Astrocyte of the spinal cord (primary cell): ENCODE measurements around the gene CRY2.
"Not testable (repeated sequence)": the region's sequence is repeated elsewhere in the genome, so short reads cannot be mapped to it uniquely, and the experiment has no call there.

Experiments
- DNase-seq: peaks from one replicate; pipeline ENCODE4 v3.0.0; 2011; ENCODE audit warnings: low read depth, low spot score
- H3K4me3 ChIP-seq: 2 replicates; pipeline ENCODE4 v1.5.1; 2011; ENCODE audit warnings: low read depth, mild to moderate bottlenecking, low read length, moderate library complexity
- in situ Hi-C: cut with HindIII; loops from 2 replicates; pipeline ENCODE4 v1.10.0; 2017; ENCODE audit warnings: low sequenced_read_pairs
- TF ChIP-seq, protein P1 (sequence below): IDR thresholded peaks from 2 replicates; pipeline ENCODE4 v1.5.1; 2012; ENCODE audit warnings: low read depth, mild to moderate bottlenecking, low read length, inconsistent platforms

CRY2 gene

DNA sequence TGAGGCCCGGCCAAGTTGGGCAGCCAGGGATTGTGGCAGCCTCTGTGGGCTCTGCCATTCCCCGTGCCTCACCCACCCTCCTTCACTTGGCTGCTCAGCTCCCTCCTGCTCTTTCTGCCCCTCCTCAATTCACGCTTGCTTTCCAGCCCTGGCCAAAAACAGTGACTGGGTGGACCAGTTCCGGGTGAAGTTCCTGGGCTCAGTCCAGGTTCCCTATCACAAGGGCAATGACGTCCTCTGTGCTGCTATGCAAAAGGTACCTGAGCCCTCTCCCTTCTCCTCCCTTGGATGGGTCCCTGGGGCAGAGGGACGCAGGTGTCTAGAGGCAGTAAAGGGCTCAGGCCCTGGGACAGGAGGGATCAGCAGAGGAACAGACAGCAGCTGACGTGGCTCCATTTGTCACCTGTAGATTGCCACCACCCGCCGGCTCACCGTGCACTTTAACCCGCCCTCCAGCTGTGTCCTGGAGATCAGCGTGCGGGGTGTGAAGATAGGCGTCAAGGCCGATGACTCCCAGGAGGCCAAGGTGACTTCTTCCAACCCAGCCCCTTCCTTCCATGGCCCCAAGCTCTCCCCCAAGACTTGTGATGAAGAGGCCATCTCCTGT is 57.1 kb downstream of the CRY2 start:
- in situ Hi-C loops: no loop called here
- H3K4me3 ChIP-seq: no peak overlapping the region
- no peak for DNase-seq
- TF ChIP-seq, protein P1, sequence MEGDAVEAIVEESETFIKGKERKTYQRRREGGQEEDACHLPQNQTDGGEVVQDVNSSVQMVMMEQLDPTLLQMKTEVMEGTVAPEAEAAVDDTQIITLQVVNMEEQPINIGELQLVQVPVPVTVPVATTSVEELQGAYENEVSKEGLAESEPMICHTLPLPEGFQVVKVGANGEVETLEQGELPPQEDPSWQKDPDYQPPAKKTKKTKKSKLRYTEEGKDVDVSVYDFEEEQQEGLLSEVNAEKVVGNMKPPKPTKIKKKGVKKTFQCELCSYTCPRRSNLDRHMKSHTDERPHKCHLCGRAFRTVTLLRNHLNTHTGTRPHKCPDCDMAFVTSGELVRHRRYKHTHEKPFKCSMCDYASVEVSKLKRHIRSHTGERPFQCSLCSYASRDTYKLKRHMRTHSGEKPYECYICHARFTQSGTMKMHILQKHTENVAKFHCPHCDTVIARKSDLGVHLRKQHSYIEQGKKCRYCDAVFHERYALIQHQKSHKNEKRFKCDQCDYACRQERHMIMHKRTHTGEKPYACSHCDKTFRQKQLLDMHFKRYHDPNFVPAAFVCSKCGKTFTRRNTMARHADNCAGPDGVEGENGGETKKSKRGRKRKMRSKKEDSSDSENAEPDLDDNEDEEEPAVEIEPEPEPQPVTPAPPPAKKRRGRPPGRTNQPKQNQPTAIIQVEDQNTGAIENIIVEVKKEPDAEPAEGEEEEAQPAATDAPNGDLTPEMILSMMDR: no peak

DNA sequence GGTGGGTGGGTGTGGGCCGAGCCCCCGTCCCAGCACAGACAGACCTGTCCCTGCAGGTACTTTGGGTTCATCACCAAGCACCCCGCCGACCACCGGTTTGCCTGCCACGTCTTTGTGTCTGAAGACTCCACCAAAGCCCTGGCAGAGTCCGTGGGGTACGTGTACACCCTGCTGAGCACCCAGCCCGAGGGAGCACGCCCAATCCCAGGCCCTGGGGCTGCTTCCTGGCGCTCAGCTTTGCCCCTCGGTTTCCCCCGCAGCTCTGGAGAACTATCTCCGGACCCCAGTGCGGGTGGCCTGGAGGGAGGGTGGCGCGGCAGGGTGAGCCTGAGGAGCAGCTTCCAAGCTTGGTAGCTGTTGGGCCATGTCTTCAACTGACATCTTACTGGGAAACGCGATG is 57.8 kb downstream of the CRY2 start:
- in situ Hi-C loops: no loop called here
- TF ChIP-seq, protein P1: no peak
- H3K4me3 ChIP-seq: no peak overlapping the region
- no peak for DNase-seq

DNA sequence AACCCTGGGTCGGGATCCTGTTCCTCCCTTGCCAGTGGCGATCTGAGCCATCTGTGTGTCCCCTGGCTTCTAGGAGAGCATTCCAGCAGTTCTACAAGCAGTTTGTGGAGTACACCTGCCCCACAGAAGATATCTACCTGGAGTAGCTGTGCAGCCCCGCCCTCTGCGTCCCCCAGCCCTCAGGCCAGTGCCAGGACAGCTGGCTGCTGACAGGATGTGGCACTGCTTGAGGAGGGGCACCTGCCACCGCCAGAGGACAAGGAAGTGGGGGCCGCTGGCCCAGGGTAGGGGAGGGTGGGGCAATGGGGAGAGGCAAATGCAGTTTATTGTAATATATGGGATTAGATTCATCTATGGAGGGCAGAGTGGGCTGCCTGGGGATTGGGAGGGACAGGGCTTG is 58.3 kb downstream of the CRY2 start:
- H3K4me3 ChIP-seq, DNase-seq, in situ Hi-C loops: not testable (repeated sequence)

- in situ Hi-C loops: no loop called here
- TF ChIP-seq, protein P1: no peak
- DNase-seq: no peak
- no peak overlapping the region for H3K4me3 ChIP-seq
These were observed 58.9 kb downstream of the CRY2 start for GRCh38 chr11:45906096-45906682.

GRCh38 chr11:45906965-45907611 is 59.8 kb downstream of the CRY2 start, which contains the start of gene FREY1:
TSS of gene FREY1 (minus strand) at chr11:45907271. CDS start at chr11:45907245, 26 bp downstream.
- TF ChIP-seq, protein P1: no peak
- DNase-seq: no peak
- no peak within 1 kb of the TSS for H3K4me3 ChIP-seq
- in situ Hi-C loops: no loop called here

- TF ChIP-seq, protein P1: no peak
- DNase-seq: no peak
- in situ Hi-C loops: no loop called here
- no peak overlapping the region for H3K4me3 ChIP-seq
These were observed 60.7 kb downstream of the CRY2 start for GRCh38 chr11:45907911-45908370.
